Naive B cell (primary cell): ENCODE results near the gene MOCS2. TPM values are rescaled to one million over a fixed set of nuclear protein-coding genes. Genes with fewer than 3 reads are reported as not detected.
"Not testable (repeated sequence)": the region's sequence is repeated elsewhere in the genome, so short reads cannot be mapped to it uniquely, and the experiment has no call there.

Experiments
- ATAC-seq, 2 donors: fragments of 150-1000 bp; cut with Tn5 transposase; 2 replicates each; pipeline ENCODE4 v1.10.0; 2021; ENCODE audit warnings: low read depth in 2 of 2, mild to moderate bottlenecking in 2 of 2, moderate library complexity in 2 of 2
- DNase-seq: peaks from one replicate; pipeline ENCODE4 v3.0.0; 2022
- H3K27ac Mint-ChIP-seq, 6 donors: one replicate each; pipeline ENCODE4 v1.8.0; 2020 to 2022; ENCODE audit warnings: mild to moderate bottlenecking in 6 of 6, mixed read lengths in 6 of 6, moderate library complexity in 5 of 6, inconsistent platforms in 2 of 6
- H3K27me3 Mint-ChIP-seq, 3 donors: one replicate each; pipeline ENCODE4 v1.8.0; 2021 to 2022; ENCODE audit warnings: mixed read lengths in 3 of 3, mild to moderate bottlenecking in 1 of 3
- H3K36me3 Mint-ChIP-seq, 2 donors: one replicate each; pipeline ENCODE4 v1.8.0; 2020 to 2022; ENCODE audit warnings: mixed read lengths in 2 of 2, inconsistent platforms in 1 of 2, mild to moderate bottlenecking in 1 of 2
- H3K4me1 Mint-ChIP-seq, 3 donors: one replicate each; pipeline ENCODE4 v1.8.0; 2020 to 2022; ENCODE audit warnings: mixed read lengths in 3 of 3, inconsistent platforms in 1 of 3, mild to moderate bottlenecking in 1 of 3, moderate library complexity in 1 of 3
- H3K4me3 Mint-ChIP-seq, 8 donors: one replicate each; pipeline ENCODE4 v1.8.0; 2020 to 2022; ENCODE audit warnings: mild to moderate bottlenecking in 8 of 8, mixed read lengths in 8 of 8, moderate library complexity in 8 of 8, inconsistent platforms in 2 of 8
- H3K9me3 Mint-ChIP-seq, 7 donors: one replicate each; pipeline ENCODE4 v1.8.0; 2020 to 2022; ENCODE audit warnings: mixed read lengths in 7 of 7, mild to moderate bottlenecking in 5 of 7, inconsistent platforms in 2 of 7, moderate library complexity in 1 of 7
- polyA plus RNA-seq, 6 donors: library from polyadenylated mRNA; unstranded; fragments of 300-500 nt; fragmentation: Illumina TruSeq; gene quantifications; one replicate each; pipeline ENCODE4 v1.2.3, GENCODE V29; 2021; ENCODE audit warnings: low read depth in 6 of 6

The MOCS2 gene
- polyA plus RNA-seq, 6 donors from 2014 or later: 32.2 to 44.9 (median 39.6) TPM

- Mint-ChIP-seq H3K27ac (no peak overlapping the region), H3K36me3 (no peaks in the 10 kb centered on the region), H3K9me3 (no peaks in the 10 kb centered on the region), H3K4me3 (peak overlapping the region in 1 of 8 donors; percentile 15), H3K4me1 (peaks cover 15 to 20% (median 18%) of the 10 kb centered on the region in 3 donors), H3K27me3 (peaks cover 0 to 7% (median 4%) of the 10 kb centered on the region in 3 donors)
- ATAC-seq (no peak), DNase-seq (no peak)
Measured at GRCh38 chr5:53112909-53113308, 3.4 kb upstream of the MOCS2 start.

DNA sequence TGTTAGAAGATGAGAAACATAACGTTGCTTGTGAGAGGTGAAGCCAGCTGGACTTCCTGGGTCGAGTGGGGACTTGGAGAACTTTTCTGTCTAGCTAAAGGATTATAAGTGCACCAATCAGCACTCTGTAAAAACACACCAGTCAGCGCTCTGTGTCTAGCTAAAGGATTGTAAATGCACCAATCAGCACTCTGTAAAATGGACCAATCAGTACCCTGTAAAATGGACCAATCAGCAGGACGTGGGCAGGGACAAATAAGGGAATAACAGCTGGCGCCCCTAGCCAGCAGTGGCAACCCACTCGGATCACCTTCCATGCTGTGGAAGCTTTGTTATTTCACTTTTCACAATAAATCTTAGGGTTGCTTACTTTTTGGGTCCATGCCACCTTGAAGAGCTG lies 2.8 kb upstream of the MOCS2 start:
- Mint-ChIP-seq H3K4me3 (peak overlapping the region in 1 of 8 donors; percentile 15), H3K4me1 (peaks cover 15 to 24% (median 19%) of the 10 kb centered on the region in 3 donors)
- not testable (repeated sequence) for H3K36me3 Mint-ChIP-seq, DNase-seq, ATAC-seq, H3K9me3 Mint-ChIP-seq, H3K27me3 Mint-ChIP-seq, H3K27ac Mint-ChIP-seq

DNA sequence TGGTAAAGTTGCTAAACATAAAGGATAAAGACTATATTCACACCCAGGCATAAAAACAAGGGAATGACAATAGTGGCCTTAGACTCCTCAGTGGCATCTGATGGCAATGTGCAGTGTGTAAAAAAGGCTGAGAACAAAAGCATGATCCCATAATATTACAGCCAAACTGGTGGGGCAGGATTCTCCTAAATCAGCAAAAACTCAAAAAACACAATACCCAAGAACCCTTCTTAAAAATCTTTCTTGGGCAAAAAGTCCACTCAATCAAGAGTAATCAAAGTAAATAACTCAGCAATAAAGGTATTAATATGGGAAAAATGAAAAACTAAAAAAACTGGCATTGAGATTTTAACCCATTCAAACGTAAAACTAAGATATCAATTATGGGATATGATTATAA lies 1.6 kb upstream of the MOCS2 start:
- no peaks in the 10 kb centered on the region for H3K27me3 Mint-ChIP-seq
- H3K4me3 Mint-ChIP-seq: peak overlapping the region in 4 of 8 donors; percentile 13 to 98 (median 96)
- H3K9me3 Mint-ChIP-seq: no peaks in the 10 kb centered on the region
- no peaks in the 10 kb centered on the region for H3K36me3 Mint-ChIP-seq
- ATAC-seq (no peak), DNase-seq (no peak)
- H3K27ac Mint-ChIP-seq: no peak overlapping the region
- peaks cover 16 to 30% (median 21%) of the 10 kb centered on the region in 3 donors for H3K4me1 Mint-ChIP-seq

GRCh38 chr5:53110156-53110555 lies 599 bp upstream of the MOCS2 start:
- no peak for ATAC-seq
- H3K27ac Mint-ChIP-seq: peak overlapping the region in 3 of 6 donors; percentile 83 to 94 (median 84)
- peaks cover 22 to 35% (median 29%) of the 10 kb centered on the region in 3 donors for H3K4me1 Mint-ChIP-seq
- no peak for DNase-seq
- no peaks in the 10 kb centered on the region for H3K27me3 Mint-ChIP-seq
- H3K9me3 Mint-ChIP-seq: no peaks in the 10 kb centered on the region
- peak overlapping the region; percentile 95 to 98 (median 96) for H3K4me3 Mint-ChIP-seq
- peaks cover 0 to 5% of the 10 kb centered on the region in 2 donors for H3K36me3 Mint-ChIP-seq

GRCh38 chr5:53109056-53109442 lies 508 bp downstream of the MOCS2 start:
- H3K4me3 Mint-ChIP-seq: peak overlapping the region; percentile 95 to 98 (median 96)
- H3K27me3 Mint-ChIP-seq: no peaks in the 10 kb centered on the region
- peaks cover 27 to 37% (median 31%) of the 10 kb centered on the region in 3 donors for H3K4me1 Mint-ChIP-seq
- ATAC-seq: peak; percentile 2 to 3
- H3K27ac Mint-ChIP-seq: peak overlapping the region; percentile 67 to 94 (median 88)
- DNase-seq: no peak
- peaks cover 0 to 9% of the 10 kb centered on the region in 2 donors for H3K36me3 Mint-ChIP-seq
- no peaks in the 10 kb centered on the region for H3K9me3 Mint-ChIP-seq

GRCh38 chr5:53105611-53106300 lies 3.8 kb downstream of the MOCS2 start:
- Mint-ChIP-seq H3K36me3 (peaks cover 0 to 18% of the 10 kb centered on the region in 2 donors), H3K4me1 (peaks cover 25 to 35% (median 29%) of the 10 kb centered on the region in 3 donors), H3K27ac (peak overlapping the region in 1 of 6 donors; percentile 21)

DNA sequence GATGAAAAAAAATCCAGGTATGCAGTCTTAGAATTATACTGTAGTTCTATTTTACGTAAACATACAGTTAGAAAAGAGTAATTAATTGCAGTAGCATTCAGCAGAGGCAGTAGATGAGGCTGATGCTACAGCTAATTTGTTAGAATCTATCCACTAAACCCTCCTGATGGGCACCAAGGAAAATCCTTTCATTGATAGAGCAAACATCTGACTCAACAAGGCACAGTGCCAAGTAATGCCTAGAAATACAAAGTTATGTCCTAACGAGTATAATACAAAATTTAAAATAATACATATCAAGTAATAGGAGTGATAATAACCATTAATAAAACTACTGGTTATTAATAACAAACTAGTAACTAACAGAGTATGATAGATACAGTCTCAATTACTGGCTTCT lies 9.0 kb downstream of the MOCS2 start:
- Mint-ChIP-seq H3K36me3 (peaks cover 9 to 33% of the 10 kb centered on the region in 2 donors), H3K27ac (peak overlapping the region in 1 of 6 donors; percentile 33), H3K27me3 (no peaks in the 10 kb centered on the region), H3K9me3 (no peaks in the 10 kb centered on the region), H3K4me3 (no peak overlapping the region), H3K4me1 (peaks cover 6 to 8% (median 7%) of the 10 kb centered on the region in 3 donors)
- ATAC-seq (no peak), DNase-seq (no peak)

More at GRCh38 chr5:53105611-53106300, 3.8 kb downstream of the MOCS2 start:
- no peaks in the 10 kb centered on the region for H3K9me3 Mint-ChIP-seq
- no peaks in the 10 kb centered on the region for H3K27me3 Mint-ChIP-seq
- peak overlapping the region in 1 of 8 donors; percentile 25 for H3K4me3 Mint-ChIP-seq
- no peak for ATAC-seq
- DNase-seq: no peak

GRCh38 chr5:53099546-53099945 lies 10.0 kb downstream of the MOCS2 start:
- peak overlapping the region in 2 of 6 donors; percentile 7 to 54 for H3K27ac Mint-ChIP-seq
- DNase-seq (no peak), ATAC-seq (no peak)
- peaks cover 9 to 24% of the 10 kb centered on the region in 2 donors for H3K36me3 Mint-ChIP-seq
- H3K4me3 Mint-ChIP-seq: no peak overlapping the region
- no peaks in the 10 kb centered on the region for H3K27me3 Mint-ChIP-seq
- H3K9me3 Mint-ChIP-seq: no peaks in the 10 kb centered on the region
- no peaks in the 10 kb centered on the region for H3K4me1 Mint-ChIP-seq

GRCh38 chr5:53095931-53096525 lies 13.5 kb downstream of the MOCS2 start:
- H3K4me3 Mint-ChIP-seq: no peak overlapping the region
- H3K36me3 Mint-ChIP-seq: peaks cover 9 to 14% of the 10 kb centered on the region in 2 donors
- DNase-seq: peak; percentile 34
- no peaks in the 10 kb centered on the region for H3K27me3 Mint-ChIP-seq
- no peaks in the 10 kb centered on the region for H3K4me1 Mint-ChIP-seq
- no peak overlapping the region for H3K27ac Mint-ChIP-seq
- peak; percentile 51 to 63 for ATAC-seq
- no peaks in the 10 kb centered on the region for H3K9me3 Mint-ChIP-seq

DNA sequence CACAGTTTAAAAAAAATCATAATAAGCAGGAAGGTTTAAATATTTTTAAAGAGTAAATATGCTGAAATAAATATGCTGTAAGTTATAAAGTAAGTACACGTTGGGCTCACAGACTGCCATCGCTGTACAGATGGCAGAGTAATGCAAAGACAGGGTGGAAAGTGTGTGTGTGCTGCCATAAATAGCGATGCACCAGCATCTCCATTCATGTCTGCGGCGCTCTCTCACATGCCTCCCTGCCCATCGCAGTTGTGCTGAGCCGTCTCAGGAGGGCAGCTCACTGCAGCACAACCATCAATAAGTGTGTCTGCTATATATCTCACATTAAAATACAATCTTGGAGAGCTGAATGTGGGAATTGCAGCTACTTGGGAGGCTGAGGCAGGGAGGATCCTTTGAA lies 14.3 kb downstream of the MOCS2 start:
- DNase-seq (no peak), ATAC-seq (no peak)
- no peak overlapping the region for H3K27ac Mint-ChIP-seq
- no peaks in the 10 kb centered on the region for H3K27me3 Mint-ChIP-seq
- H3K4me3 Mint-ChIP-seq: no peak overlapping the region
- H3K4me1 Mint-ChIP-seq: no peaks in the 10 kb centered on the region
- peaks cover 9 to 14% of the 10 kb centered on the region in 2 donors for H3K36me3 Mint-ChIP-seq
- H3K9me3 Mint-ChIP-seq: no peaks in the 10 kb centered on the region

GRCh38 chr5:53092242-53092641 lies 17.3 kb downstream of the MOCS2 start:
- no peak for DNase-seq
- H3K4me3 Mint-ChIP-seq: no peak overlapping the region
- no peak overlapping the region for H3K27ac Mint-ChIP-seq
- peaks cover 0 to under 1% of the 10 kb centered on the region in 2 donors for H3K36me3 Mint-ChIP-seq
- no peaks in the 10 kb centered on the region for H3K27me3 Mint-ChIP-seq
- H3K4me1 Mint-ChIP-seq: no peaks in the 10 kb centered on the region
- no peaks in the 10 kb centered on the region for H3K9me3 Mint-ChIP-seq
- ATAC-seq: no peak

DNA sequence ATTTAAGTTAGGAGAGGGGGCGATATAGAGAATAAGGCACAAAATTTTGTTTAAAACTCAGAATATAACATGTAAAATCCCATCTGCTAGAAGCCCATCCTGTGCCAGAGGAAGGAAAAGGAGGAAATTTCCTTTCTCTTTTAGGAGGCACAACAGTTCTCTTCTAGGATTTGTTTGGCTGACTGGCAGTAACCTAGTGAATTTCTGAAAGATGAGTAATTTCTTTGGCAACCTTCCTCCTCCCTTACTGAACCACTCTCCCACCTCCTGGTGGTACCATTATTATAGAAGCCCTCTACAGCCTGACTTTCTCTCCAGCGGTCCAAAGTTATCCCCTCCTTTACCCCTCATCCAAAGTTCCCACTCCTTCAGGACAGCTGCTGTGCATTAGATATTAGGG lies 18.3 kb downstream of the MOCS2 start:
- H3K4me1 Mint-ChIP-seq: no peaks in the 10 kb centered on the region

DNA sequence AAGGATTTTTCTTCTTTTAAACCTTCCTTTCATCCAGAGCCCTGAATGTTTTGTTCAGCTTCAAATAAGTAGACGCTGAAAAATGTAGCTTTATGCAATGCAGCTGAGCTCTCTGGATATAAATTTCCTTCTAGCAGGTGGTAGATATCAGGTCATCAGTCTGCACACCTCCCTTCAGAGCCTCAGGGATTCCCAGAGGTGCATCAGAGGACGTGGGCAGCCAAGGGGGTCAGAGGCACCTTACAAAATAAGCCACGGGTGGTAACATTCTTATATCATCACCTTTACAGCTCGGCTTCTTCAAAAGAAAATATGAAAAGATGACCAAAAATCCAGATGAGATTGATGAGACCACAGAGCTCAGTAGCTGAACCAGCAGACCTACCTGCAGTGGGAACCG lies 19.3 kb downstream of the MOCS2 start:
- DNase-seq (no peak), ATAC-seq (no peak)
- Mint-ChIP-seq H3K27ac (no peak overlapping the region), H3K27me3 (no peaks in the 10 kb centered on the region), H3K36me3 (no peaks in the 10 kb centered on the region), H3K4me1 (no peaks in the 10 kb centered on the region), H3K4me3 (no peak overlapping the region), H3K9me3 (no peaks in the 10 kb centered on the region)

More for the DNA sequence above, 18.3 kb downstream of the MOCS2 start:
- no peaks in the 10 kb centered on the region for H3K9me3 Mint-ChIP-seq
- no peak overlapping the region for H3K27ac Mint-ChIP-seq
- no peaks in the 10 kb centered on the region for H3K27me3 Mint-ChIP-seq
- no peaks in the 10 kb centered on the region for H3K36me3 Mint-ChIP-seq
- H3K4me3 Mint-ChIP-seq: no peak overlapping the region
- no peak for DNase-seq
- ATAC-seq: no peak

DNA sequence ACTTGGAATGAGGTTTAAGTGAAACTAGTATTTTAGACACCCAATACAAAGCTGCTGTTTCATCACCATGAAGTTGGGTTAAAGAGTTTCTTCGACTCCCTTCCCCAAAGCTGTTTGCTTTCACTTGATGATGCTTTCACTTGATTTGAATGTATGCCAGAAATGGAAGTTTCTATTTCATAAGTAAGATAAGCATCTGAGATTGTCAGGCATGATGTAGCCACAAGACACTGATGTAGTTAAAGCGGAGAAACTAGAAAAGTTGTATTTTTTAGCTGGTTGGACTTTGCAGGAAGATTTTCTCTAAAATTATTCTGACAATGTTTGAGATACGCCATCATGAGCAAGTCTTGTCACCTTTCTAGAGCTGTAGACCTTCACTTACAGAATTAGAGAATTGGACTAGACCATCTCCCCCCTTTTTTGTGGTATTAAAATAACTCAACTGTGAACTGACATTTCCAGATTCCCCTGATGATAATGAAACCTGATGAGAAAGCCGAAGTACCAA lies 20.0 kb downstream of the MOCS2 start:
- Mint-ChIP-seq H3K27me3 (peaks cover 0 to 3% (median 0%) of the 10 kb centered on the region in 3 donors), H3K27ac (no peak overlapping the region)
- DNase-seq: no peak

More for the DNA sequence above, 20.0 kb downstream of the MOCS2 start:
- ATAC-seq: no peak
- Mint-ChIP-seq H3K36me3 (no peaks in the 10 kb centered on the region), H3K9me3 (no peaks in the 10 kb centered on the region), H3K4me3 (no peak overlapping the region), H3K4me1 (no peaks in the 10 kb centered on the region)
